ENCODE results near the gene KCNAB1.
A peak's percentile ranks its signal among the peaks of the same experiment; 100 is the strongest.

The KCNAB1 gene

DNA sequence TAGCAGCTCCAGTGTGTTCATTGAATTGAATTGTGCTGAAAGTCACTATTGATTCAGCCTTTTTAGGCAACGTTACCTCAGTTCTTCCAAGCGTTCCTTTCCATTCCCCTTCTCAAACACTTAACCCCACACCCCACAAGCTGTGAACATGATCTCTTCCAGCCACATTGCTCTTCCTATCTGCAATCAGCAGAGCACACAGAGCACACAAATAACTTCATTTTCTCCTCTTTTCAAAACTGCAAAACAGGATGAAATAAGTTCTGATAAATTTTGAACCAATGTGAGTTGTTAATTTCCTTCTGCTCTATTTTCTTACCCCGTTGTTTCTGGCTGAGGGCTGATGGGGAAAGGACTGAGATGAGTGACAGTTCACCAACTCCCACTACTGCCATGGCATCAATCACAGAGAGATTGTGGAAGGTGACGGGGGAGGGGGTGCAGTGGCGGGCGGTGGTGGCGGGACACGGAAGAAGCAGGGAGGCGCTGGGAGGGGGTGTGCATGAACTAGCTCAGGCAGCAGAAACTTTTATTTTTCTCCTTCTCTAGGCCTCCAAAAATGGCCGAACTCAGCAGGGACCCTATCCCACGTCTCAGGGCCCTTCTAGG is 287.3 kb downstream of the KCNAB1 start:
- no peak for ATAC-seq
- DNase-seq: no peak

DNA sequence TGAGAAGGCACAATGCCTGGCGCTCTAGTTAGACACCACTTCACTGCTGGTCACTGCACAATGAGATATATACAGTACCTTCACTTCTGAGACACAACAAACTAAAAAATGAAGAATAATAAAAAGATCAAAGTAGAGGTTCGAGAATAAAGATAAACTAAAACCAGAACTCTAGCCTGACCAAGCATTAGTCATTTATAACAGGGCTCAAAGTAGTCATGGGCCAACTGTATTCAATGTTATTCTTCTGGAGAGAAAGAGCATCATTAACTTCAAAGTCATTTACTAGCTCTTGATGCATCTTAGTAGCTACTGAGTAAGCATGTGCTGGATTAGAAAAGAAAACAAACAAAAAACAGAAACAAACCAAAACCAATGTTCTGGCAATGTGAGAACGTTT is 289.3 kb downstream of the KCNAB1 start:
- ATAC-seq (no peak), DNase-seq (no peak)

DNA sequence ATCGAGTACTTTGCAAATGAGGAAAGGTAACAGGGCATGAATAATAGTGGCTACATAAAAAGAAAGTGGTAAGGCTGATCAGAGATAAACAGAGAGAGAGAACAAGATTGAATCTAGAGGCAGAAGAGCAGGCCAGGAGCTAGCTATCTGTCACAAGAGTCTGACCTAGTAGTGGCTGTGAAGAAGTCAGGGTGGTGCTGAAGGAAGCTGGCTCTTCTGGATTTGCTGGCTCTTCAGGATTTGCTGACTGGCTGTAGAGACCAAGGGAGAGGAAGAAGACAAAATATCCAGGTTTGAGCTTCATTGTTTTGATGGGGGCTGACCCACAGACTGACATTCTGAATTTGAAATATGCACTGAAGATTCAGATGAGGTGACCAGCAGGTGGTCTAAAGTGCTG is 292.2 kb downstream of the KCNAB1 start:
- DNase-seq: no peak
- ATAC-seq: no peak

DNA sequence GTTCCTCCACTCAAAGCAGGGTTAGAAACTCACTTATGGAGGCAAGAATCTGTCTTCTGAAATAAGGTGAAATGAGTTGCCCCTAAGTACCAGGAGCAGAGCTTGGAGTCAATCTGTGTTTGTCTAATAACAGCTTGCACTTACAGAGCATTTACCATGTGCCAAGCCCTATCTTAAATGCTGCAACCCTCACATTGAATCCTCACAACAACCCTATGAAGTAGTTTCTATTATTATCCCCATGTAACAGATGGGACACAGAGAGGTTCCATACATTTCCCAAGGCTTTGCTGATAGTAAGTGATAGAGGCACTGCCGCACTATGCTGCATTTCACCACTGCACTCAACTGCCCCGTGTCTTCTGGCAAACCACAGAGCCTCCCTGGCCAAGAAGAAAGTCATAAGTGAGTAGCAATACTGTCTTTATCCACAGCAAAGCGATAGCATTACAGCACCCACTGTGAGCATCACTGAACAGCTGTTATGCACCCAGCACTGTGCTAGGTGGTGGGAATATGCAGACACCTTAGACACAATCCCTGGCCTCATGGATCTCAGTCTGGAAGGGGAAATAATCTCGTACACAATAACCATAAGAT is 293.0 kb downstream of the KCNAB1 start:
- ATAC-seq (no peak), DNase-seq (no peak)

DNA sequence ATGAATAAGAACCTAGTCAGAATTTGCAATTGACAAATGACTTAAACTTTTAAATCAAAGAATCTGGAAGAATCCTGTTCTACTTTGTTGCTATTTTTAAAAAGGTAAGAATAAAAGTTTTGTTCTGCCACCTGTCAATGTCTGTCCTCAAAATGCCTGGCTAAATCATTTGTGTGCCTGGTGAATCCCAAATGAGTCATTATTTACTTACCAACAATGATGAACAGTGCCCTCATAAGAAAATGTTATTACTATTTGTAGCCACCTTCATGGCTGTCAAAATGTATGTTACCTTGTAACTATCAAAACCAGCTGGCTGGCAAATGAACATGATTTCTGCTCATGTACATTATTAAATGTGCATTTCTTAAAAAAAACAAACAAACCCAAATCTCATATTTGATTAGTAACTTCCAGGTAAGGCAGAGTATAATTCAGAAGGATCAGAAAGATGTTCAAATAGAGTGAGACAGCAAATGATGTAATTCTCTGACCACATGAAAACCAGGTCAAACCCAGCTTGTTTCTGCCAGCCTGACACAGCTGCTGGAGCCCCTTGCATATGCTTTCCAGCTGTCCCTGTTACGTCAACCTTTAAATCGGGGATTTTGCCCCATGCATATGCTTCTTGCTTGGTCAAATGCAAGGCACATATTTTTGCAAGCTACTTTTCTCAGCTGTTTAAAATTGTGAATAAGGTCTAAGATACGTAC is 296.6 kb downstream of the KCNAB1 start:
- DNase-seq (no peak), ATAC-seq (no peak)

DNA sequence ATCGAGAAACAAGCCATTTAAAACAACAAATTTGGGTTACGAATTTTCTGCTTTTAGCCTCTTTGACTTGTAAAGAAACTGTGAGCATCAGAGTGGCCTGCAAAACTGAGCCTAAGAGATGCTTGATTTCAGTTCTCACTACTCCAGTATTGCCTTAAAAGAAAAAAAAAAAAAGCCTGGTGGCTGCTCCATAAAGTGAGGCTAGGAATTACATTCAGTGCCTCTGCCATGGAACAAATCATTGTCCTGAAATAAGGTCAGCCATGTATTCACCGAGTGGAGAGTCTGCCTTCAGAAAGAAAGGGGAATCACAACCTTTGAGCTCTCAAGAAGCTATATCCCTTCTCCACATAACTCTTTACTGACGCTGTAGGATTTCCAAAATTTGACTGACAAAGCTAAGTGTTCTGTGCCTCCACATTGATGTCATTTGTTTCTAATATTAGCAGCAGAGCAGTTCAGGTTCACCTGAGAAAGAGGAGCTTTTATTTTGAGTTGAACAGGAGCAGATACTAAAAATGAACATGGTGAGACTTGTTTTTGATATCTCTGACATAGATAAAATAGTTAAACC is 297.3 kb downstream of the KCNAB1 start:
- ATAC-seq: no peak
- no peak for DNase-seq

DNA sequence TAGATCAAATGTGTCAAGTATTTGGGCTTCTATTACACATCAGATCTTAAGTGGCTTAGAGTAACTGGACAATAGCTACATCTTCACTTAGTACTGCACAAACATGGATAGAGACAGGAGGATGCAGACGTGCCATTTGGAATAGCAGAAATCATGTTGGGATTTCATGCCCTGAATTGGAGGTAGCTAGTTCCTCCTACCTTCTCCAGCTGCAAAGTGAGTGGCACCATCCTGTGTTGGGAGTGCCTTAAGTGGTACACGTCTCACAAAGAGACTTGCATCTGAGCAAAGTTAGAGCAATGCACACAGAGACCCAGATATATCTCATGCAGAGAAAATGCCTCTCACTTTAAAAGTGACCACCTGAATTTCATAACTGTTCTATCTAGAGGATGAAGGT is 298.1 kb downstream of the KCNAB1 start:
- no peak for DNase-seq
- ATAC-seq: no peak

DNA sequence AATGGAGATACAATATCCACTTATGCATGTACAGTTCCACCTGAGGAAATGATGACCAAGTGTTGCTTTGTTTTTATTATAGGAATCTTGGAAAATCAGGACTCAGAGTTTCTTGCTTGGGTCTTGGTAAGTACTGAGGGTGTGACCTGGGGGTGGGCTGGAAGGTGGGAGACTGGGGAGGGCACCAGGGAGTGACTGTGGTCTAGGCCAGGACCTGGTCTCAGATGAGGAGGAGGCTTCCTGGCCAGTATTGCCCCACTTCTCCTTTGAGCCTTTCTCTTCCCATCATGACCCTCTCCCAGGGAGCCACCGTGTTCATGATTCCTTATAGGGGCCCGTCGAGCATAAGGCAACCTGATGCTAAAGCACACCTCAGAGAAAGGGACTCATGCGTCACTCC is 301.2 kb downstream of the KCNAB1 start:
- DNase-seq (no peak), ATAC-seq (no peak)

DNA sequence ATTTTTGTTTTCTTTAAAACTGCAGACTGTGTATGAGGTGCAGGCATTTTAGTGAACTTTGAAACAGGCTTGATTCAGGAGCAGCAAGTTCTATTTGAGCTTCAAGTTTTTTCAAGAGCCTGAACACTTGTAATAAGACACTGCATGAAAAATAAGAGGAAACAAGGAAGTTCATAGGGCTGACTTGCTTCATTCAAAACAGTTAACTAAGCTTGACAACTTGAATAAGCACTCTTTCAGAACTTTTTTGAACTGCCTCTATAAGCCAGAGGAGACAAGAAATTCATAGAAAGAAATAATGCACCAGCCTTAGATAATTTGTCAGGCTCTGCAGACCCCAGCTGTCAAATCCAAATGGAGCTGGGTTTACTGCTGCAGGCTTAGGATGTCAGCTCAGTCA is 304.4 kb downstream of the KCNAB1 start:
- DNase-seq: no peak
- ATAC-seq: no peak

DNA sequence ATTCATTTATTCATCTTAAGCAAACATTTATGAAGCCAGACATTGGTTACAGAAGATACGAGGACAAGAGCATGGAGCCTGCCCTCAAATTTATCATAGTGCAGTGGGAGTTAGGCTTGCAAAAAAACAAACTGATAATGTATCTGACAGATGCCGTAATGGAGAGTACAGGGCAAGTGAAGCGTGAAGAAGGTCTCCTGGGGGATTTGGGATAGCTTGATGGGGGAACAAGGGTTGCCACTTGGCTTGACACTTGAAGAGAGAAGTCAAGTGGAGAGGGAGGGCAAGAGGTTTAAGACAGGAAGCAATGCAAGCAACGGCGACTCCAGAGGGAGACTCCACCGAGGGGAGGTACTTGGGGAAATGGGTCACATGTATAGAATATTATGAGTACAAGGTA is 305.3 kb downstream of the KCNAB1 start:
- no peak for ATAC-seq
- DNase-seq: no peak

DNA sequence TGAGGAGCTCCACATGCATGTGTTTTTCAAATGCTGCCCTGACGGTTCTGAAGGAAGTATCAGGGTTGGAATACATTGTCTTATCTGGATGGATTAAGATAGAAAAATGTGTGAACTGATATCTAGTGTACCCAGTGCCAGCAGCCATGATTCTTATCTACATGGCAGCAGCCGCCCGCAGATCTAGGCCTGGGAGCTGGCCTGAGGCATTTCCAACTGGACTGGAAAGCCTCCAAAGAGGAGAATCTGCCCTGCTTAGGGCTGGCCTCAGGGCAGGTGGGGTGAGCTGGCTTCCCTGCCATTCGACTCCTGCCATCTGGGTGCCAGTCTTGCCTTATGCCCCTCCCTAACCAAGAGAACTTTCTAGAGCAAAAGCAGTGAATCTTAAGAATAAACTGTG is 308.7 kb downstream of the KCNAB1 start:
- DNase-seq: no peak
- no peak for ATAC-seq

DNA sequence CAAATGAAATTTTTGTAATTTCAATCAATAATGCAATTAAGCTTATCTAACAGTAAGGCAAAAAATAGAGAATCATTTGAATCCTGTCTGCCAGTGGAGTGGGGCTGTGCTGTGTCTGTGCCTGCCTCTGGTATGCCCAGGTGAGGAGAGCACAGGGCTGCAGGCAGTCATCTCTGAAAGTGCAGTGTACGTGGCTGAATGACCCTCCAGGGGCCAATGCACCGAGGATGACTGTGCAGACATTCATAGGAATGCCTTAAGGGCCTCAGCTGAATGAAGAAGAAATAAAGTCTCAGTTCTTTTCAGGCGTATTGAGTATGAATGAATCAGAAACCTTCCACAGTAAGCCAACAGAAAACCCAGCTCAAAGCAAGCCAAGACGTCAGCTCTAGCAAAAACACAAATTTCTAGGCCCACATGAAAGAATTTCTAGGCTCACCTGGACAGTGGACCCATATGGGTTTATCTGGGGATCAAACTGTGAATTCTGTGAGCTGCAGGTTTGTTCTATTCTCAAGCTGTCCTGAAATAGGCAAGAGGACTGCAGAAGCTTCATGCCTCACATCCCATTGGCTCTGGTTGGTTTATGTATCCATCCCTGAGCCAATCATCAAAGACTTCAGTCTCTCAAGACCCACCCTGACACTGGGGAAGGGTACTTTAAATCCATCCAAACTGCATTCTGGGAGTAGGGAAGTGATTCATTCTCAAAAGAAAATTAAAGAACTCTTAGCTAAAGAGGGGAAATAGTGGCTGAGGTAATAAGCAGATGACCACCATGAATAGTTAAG is 311.2 kb downstream of the KCNAB1 start:
- DNase-seq: no peak

DNA sequence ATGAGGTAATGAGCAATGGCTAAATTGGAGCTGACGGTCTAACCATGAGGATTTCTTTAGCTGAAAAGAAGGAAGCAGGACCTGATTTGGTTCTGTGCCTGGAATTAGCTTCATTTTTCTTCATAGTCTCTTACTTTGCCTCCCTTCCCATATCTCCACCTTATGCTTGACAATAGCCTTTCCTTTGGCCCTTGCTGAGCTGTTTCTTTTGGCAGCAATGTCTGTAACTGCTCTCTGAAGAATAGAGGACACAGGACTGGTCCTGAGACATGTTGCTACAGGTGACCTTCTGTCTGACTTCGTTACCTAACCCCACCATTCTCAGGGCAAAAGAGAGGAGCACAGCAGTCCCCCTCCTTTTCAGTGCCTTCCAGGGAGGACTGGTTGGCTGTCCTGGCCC is 312.2 kb downstream of the KCNAB1 start:
- ATAC-seq (no peak), DNase-seq (no peak)

More for the DNA sequence above, 311.2 kb downstream of the KCNAB1 start:
- no peak for ATAC-seq

DNA sequence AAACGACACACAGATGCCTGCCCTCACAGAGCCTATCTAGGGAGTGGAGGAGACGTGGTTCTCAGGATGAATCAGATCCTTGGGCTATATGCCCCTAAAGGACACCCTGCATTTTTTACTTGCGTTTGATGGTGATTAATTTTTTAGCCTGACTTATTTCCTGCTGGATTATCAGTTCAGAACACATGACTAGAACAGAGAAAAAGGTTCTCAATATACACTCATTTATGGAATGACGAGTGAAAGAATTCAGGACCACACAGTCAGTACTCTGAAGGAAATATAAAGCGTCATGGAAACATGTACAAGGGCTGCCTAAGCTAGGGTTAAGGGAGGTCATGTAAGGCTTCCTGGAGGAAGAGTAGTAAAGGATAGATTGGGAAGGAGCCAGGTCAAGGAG is 312.8 kb downstream of the KCNAB1 start:
- DNase-seq (no peak), ATAC-seq (no peak)

DNA sequence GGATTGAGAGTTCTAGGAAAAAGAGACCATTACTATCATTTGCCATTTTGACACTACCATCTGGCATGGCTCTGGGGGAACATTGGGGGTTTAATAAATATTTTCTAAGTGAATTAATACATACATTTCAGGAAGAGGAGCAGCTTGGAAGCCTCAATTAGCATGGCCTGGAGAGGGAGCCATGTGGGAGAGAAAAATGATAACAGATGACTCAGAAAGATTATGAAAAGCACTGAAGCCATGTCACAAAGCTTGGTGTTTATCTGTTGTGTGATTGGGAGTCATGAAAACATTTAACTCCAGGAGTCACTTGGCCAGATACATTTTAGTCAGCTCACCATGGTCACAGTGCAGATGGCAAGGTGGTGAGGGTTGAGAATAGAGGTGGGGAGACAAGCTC is 313.5 kb downstream of the KCNAB1 start:
- ATAC-seq (no peak), DNase-seq (no peak)

DNA sequence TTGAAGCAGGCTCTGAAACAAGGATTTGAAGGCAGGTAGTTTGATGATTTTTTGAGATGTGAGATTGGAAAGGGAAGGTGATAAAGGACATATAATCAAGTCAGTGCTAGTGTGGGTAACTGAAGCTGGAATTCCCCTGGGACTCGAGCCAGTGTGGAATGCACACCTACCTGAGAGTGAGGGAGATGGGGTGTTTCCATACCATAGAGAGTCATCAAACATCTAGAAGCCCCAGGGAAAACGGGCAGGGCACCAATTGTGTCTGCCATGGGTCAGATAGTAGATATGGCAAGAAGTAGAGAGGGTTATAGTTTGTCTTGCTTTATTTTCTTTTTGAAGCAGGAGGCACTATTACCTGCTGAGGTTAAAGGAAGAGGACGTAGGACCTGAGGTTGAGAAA is 314.5 kb downstream of the KCNAB1 start:
- DNase-seq (no peak), ATAC-seq (no peak)

DNA sequence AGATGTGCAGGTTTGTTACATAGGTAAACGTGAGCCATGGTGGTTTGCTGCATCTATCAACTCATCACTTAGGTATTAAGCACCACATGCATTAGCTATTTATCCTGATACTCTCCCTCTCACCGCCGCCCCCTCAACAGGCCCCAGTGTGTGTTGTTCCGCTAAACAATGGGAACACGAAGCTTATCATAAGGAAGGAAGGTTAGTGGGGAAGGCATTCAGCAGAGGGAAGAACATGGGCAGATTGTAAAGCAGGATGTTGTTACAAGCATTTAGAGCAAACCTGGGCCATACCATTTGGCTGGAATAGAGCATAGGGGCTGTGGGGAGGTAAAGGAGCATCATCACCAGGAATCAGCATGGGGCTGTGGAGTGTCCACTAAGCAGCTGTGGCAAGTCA is 322.7 kb downstream of the KCNAB1 start:
- DNase-seq: no peak
- ATAC-seq: no peak

DNA sequence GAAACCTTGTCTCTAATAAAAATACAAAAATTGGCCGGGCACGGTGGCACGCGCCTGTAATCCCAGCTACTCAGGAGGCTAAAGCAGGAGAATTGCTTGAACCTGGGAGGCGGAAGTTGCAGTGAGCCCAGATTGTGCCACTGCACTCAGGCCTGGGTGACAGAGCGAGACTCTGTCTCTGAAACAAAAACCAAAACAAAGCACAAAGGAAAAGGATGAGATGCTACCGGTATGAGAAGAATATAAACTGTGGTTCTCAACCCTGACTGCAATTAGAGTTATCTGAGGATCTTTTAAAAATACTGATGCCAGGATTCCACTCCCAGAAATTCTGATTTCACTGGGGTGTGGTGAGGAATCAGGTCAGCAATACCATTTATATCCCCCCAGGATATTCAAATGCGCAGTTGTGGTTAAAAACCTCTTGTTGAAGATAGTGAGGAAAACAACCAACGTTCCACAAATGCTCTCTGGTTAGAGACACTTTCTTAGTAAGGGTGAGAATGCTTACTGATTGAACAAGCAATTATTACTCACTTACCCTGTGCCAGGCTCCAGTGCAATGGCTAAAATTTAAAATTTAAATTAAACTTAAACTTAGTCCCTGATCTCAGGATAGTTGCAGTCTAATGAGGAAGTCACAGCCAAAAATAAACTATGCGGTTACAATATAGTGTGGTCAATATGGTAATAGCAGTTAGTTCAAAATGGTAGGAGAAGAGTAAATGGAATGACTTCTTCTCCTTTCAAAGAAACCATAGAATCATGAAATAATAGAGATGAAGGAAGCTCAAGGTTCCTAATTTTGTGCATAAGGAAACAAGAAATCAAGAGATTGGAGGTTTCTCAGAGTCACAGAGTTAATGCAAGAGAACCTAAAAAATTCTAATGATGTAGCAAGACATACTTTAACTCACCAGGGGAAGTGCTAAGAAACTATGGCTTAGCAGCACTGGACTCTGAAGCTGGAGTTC is 325.0 kb downstream of the KCNAB1 start:
- DNase-seq: no peak
- no peak for ATAC-seq

DNA sequence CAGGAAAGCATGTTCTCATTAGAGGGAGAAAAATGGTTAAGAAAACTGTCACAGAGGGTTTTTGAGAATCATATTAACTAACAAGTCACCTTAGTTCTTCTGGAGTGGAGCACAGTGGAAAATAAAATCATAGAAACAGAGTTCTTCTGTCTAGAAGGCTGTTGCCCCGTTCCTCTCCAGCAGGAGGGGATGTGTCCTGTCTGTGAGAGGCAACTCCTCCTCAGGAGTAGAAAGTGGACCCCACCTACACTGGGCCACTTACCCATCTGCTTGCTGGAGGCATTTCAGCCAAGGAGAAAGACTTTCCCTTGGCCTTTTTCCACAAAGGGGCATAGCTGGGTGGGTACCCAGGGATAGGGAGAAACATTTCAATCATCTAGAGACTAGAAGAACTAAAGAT is 327.9 kb downstream of the KCNAB1 start:
- ATAC-seq (no peak), DNase-seq (peak; percentile 17)

DNA sequence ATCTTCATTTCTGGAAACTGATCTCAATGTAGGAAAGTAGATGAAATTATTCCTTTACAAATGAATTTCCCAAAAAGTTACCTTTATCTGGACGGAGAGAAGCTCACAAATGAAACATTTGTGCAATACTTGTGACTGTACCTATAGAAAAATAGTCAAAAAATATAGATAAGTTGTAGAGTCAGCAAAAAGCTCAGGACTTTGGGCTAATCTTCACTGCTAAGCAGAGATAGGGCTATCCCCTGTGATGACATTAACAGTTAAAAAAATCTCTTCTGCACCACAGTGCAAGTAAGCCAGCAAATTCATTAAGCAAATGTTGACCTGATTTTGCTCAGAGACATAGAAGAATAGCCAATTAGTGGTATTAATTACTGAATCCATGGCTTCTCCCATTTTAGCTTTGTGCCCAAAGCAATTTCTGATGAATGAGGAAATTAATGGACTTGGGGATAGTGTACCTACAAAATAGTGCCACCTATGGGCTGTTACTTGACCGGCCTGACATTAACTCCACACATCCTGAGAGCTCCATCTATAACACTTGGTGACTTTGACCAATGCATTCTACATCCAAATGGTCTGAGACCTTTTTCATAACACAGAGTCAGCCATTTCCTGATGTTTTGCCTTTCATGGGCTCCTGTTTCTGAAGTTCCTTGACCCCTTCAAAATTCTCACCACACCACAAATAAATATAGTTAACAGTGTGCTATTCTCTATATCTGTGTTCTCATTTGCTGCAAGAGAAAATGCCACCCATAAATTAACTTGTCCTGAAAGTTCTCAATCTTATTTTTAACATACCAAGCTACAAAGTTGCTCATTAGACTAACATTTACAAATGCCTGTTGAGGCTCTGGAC is 329.6 kb downstream of the KCNAB1 start:
- DNase-seq (no peak), ATAC-seq (no peak)

DNA sequence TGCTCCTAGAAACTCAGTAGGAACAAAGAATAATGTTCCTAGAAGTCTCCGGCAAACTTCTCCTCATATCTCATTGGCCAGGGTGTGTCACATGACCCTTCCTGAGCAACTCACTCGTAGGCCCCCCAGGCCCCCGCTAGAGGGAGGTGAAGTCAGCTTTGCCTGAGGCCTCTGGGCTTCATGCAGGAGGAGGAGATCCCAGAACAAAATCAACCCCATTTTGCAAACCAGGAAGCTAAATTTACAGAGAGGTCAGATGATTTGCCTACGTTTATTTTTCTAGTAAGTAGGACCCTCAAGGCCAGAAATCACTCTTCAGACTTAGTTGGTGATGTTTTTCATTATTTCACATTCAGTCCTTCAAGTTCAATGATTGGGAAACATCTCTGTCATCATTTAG is 335.5 kb downstream of the KCNAB1 start:
- DNase-seq (no peak), ATAC-seq (no peak)

All from stimulated activated naive CD8-positive, alpha-beta T cell treated with anti-CD3 and anti-CD28 coated beads, Interleukin-15, Interleukin-2, amounts not matched to agents 100 U/mL and 50 U/mL, for 24 hours (primary cell).